Measurements from ENCODE around the gene CXCL12.

DNA sequence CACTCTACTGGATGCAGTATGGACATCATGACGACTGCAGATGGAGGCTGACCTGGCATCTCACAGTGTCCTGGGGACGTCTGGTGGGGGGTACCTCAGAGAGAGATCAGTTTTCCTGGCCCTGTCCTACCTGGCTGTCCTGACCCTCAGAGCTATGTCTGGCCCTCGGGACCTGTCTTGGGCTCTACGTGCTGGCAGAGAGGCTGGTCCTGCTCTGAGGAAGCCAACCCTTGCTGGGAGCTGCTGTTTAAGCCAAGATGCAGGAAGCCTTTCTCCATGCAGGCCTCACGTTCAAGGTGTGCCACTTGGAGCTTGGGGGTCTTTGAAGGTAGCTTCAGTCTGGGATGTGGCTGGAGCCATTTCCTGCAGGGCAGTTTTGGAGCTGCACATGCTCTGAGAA is 42.1 kb upstream of the CXCL12 start:
- no peak for TF ChIP-seq SIN3A (IDR thresholded peaks at IDR 0.05; ENCODE audit: borderline replicate concordance, insufficient read depth, low read depth, low read length)
- TF ChIP-seq, protein P1, sequence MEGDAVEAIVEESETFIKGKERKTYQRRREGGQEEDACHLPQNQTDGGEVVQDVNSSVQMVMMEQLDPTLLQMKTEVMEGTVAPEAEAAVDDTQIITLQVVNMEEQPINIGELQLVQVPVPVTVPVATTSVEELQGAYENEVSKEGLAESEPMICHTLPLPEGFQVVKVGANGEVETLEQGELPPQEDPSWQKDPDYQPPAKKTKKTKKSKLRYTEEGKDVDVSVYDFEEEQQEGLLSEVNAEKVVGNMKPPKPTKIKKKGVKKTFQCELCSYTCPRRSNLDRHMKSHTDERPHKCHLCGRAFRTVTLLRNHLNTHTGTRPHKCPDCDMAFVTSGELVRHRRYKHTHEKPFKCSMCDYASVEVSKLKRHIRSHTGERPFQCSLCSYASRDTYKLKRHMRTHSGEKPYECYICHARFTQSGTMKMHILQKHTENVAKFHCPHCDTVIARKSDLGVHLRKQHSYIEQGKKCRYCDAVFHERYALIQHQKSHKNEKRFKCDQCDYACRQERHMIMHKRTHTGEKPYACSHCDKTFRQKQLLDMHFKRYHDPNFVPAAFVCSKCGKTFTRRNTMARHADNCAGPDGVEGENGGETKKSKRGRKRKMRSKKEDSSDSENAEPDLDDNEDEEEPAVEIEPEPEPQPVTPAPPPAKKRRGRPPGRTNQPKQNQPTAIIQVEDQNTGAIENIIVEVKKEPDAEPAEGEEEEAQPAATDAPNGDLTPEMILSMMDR (IDR thresholded peaks at IDR 0.05), result no peak
- no peak for TF ChIP-seq POLR2AphosphoS5 (IDR thresholded peaks at IDR 0.05; ENCODE audit: low read depth, low read length)
